Fibroblast of villous mesenchyme (primary cell): ENCODE measurements around the gene AGBL4. TPM values are rescaled to one million over a fixed set of nuclear protein-coding genes. Genes with fewer than 3 reads are reported as not detected.

Source experiments
- DNase-seq: peaks from one replicate; pipeline ENCODE4 v3.0.0-alpha.2; 2010; ENCODE audit warnings: low read depth
- H3K4me3 ChIP-seq: 2 replicates; pipeline ENCODE4 v1.5.1; 2011; ENCODE audit warnings: low read depth, mild to moderate bottlenecking, low read length
- total RNA-seq: library from RNA; depleted of rRNA; stranded (reverse); fragments of >200 nt; gene quantifications from 2 replicates; pipeline ENCODE4 v1.2.3, GENCODE V29; 2012
- TF ChIP-seq, protein P1 (sequence below): IDR thresholded peaks from 2 replicates; pipeline ENCODE4 v1.5.1; 2012; ENCODE audit warnings: low read depth, mild to moderate bottlenecking, low read length; ENCODE audit not compliant: insufficient read depth

The AGBL4 gene
- total RNA-seq, 1 donor: not detected

DNA sequence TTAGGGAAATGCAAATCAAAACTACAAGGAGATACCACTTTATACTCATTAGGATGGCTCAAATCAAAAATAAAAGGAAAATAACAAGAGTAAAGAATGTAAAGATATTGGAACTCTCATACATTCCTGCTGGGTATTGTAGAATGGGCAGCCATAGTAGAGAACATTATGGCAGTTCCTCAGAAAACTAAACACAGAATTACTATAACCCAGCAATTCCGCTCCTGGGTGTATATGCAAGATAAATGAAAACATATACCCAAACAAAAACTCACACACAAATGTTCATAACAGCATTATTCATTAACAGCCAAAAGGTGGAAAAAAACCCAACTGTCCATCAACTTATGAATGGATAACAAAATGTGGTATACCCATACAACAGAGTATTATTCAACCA is 1258.4 kb downstream of the AGBL4 start:
- DNase-seq: no peak
- H3K4me3 ChIP-seq: no peak overlapping the region
- TF ChIP-seq, protein P1, sequence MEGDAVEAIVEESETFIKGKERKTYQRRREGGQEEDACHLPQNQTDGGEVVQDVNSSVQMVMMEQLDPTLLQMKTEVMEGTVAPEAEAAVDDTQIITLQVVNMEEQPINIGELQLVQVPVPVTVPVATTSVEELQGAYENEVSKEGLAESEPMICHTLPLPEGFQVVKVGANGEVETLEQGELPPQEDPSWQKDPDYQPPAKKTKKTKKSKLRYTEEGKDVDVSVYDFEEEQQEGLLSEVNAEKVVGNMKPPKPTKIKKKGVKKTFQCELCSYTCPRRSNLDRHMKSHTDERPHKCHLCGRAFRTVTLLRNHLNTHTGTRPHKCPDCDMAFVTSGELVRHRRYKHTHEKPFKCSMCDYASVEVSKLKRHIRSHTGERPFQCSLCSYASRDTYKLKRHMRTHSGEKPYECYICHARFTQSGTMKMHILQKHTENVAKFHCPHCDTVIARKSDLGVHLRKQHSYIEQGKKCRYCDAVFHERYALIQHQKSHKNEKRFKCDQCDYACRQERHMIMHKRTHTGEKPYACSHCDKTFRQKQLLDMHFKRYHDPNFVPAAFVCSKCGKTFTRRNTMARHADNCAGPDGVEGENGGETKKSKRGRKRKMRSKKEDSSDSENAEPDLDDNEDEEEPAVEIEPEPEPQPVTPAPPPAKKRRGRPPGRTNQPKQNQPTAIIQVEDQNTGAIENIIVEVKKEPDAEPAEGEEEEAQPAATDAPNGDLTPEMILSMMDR: no peak

DNA sequence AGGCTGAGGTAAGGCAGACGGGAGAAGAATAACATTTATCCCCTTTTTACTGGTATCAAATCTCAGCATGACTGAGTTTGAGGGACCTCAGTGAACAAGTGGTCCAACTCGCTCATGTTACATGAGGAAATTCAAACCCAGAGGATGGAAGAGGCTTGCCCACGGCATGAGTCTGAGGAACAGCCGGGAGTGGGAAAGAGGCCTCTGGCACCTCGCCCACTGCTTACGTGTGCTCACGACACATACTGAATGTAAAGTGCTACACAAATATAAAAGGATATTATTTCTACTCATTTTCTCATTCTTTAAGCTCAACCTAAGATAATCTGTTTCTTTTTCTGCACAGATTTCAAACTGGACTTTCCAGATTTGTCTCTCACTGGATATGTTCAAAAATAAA is 1261.8 kb downstream of the AGBL4 start:
- TF ChIP-seq, protein P1: no peak
- no peak overlapping the region for H3K4me3 ChIP-seq
- peak; percentile 9 for DNase-seq

DNA sequence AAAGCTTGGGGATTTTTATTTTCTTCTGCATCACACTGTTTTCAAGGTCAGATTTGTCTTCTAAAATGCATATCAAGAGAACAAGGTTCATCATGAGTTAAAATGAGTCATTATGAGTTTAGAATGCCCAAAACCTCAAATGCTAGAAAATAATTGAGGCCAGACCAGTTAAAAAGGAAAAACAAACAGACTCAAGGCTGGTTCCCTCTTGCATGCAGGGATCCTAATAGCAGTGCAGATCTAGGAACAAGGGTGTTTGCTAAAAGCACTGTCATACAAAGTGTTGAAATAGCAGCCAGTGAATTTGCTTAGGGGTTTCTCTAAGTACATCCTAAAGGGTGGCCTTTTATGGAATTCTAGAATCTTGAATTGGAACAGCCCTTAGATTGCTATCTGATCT is 1262.3 kb downstream of the AGBL4 start:
- H3K4me3 ChIP-seq: no peak overlapping the region
- no peak for DNase-seq
- TF ChIP-seq, protein P1: no peak

DNA sequence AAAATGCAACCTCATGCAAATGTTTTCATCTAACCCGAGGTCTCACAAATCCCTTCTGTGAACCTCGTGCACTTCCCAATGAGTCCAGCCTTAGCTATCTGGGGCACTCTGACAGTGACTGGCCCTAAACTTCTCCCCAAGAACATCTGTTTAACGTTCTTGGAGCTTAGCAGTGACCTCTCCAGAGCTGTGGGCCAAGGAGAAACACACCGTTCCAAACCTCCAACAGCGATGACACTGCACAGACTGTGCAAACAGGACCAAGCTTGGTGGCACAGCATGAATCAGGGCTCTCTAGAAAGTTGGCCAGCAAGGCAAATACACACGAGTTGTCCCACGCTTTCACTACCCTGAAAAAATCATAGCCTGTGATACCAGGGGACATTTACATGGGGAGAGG is 1262.9 kb downstream of the AGBL4 start:
- DNase-seq: no peak
- H3K4me3 ChIP-seq: no peak overlapping the region
- TF ChIP-seq, protein P1: no peak

DNA sequence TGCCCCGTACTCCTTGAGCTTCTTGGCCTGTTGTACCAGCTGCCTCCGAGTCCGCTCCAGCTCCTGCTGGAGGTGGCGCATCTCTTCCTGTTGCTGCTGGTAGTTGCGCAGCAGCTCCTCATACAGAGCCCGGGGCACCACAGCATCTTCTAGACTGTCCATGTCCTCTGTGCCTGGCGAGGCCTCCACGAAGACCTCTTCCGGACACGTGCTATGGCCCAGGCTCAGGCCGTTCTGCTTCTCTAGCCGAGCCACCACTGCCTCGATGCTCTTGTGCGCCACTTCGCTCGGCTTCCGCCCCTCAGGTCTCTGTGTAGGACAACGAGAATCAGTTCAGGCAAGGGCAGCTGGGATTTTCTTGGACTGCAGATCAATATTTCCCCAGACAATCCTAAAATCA is 1264.8 kb downstream of the AGBL4 start:
- TF ChIP-seq, protein P1: no peak
- DNase-seq: no peak
- H3K4me3 ChIP-seq: no peak overlapping the region

DNA sequence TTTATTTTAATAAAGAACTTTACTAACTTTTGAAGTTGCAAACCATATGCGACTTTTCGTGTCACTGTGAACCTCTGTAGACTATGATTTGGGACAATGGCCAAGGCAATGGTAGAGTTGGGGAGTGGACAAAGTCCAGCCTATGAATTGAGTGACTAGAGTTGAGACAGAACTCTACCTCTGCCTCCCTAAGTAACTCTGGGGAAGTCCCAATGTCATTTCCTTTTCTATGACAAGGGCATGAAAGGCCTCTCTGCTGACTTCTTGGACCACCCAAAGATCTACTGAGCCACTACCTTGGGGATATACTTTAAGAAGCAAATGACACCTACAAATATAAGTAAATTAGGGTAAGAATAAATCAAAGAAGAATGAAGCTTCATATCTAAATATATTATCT is 1266.4 kb downstream of the AGBL4 start:
- H3K4me3 ChIP-seq: no peak overlapping the region
- no peak for DNase-seq
- TF ChIP-seq, protein P1: no peak

DNA sequence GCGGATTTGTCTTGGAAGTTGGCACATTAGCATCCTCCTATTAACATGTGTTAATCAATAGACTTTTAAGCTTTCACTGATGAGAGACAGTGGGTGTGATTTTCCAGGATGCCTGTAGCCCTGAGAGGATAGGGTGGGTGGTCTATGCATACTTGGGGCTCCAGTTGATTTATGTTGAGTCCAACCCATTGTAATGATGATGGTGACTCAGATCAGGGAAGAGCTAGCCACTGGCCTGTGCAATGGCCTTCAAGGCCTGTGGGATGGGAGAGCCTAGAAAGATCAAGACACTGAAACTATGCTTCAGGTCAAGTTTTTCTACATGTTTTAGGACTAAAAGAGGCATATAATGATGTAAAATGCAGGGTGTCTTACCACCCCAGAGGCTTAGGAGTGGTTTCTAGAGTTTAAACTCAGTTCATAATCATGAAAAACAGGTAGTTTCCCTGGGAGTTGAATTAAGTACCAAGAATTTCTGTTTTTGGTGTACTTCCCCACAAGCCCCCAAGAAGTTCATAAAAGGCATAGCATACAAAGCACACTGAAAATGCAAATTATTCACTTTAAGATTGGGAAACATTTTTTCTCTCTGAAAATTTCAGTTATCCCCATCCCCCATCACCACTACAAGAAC is 1267.0 kb downstream of the AGBL4 start:
- H3K4me3 ChIP-seq: no peak overlapping the region
- DNase-seq: no peak
- TF ChIP-seq, protein P1: no peak
